ENCODE results near the gene CLCA4. TPM values are rescaled to one million over a fixed set of nuclear protein-coding genes. Genes with fewer than 3 reads are reported as not detected.

CLCA4 gene
- total and polyA plus RNA-seq, 2 experiments from 2014 or later = not detected

Other genes starting within 250 kb of the CLCA4 start
- 29.8 and 46.0 TPM in 2 replicates for gene ODF2L, start 150.8 kb upstream of the CLCA4 start, total RNA-seq (2014; rRNA removed; shearing (Covaris generic))
- 48.1 and 51.5 TPM in 2 replicates for gene ODF2L, start 150.8 kb upstream of the CLCA4 start, polyA plus RNA-seq (2016; fragmentation: Nextera tagmentation; extraction: Ambion mirVana)
- not detected in 2 replicates for gene CLCA2, start 122.9 kb upstream of the CLCA4 start, total RNA-seq (2014; rRNA removed; shearing (Covaris generic))
- not detected in 2 replicates for gene CLCA2, start 122.9 kb upstream of the CLCA4 start, polyA plus RNA-seq (2016; fragmentation: Nextera tagmentation; extraction: Ambion mirVana)
- gene CLCA1, start 78.2 kb upstream of the CLCA4 start, total RNA-seq (2014; rRNA removed; shearing (Covaris generic)) = not detected in 2 replicates
- not detected in 2 replicates for gene CLCA1, start 78.2 kb upstream of the CLCA4 start, polyA plus RNA-seq (2016; fragmentation: Nextera tagmentation; extraction: Ambion mirVana)
- gene SH3GLB1, start 157.5 kb downstream of the CLCA4 start, total RNA-seq (2014; rRNA removed; shearing (Covaris generic)) = 16.4 and 21.4 TPM in 2 replicates
- gene SH3GLB1, start 157.5 kb downstream of the CLCA4 start, polyA plus RNA-seq (2016; fragmentation: Nextera tagmentation; extraction: Ambion mirVana) = 27.1 and 29.4 TPM in 2 replicates

Measured in GM23338 (cell line).